Keratinocyte (primary cell): ENCODE results near the gene ACTR1B. TPM values are rescaled to one million over a fixed set of nuclear protein-coding genes. Genes with fewer than 3 reads are reported as not detected.

ENCODE experiments used
- DNase-seq: peaks from one replicate; pipeline ENCODE4 v3.0.0-alpha.2; 2011; ENCODE audit warnings: low read depth, missing footprints, low spot score
- FAIRE-seq: peaks from 2 replicates; lab custom pipeline; 2011; peaks lifted over from hg19 to GRCh38; lab: Jason Lieb, UNC
- H2AFZ ChIP-seq: 2 replicates; pipeline ENCODE4 v1.6.0; 2012; ENCODE audit warnings: low read length, control low read depth, inconsistent platforms; ENCODE audit not compliant: control insufficient read depth
- H3K27ac ChIP-seq: 2 replicates; pipeline ENCODE4 v1.5.1; 2011; ENCODE audit warnings: low read length; ENCODE audit not compliant: control insufficient read depth, insufficient read depth
- H3K27me3 ChIP-seq: 3 replicates; pipeline ENCODE4 v1.6.0; 2011; ENCODE audit warnings: low read length; ENCODE audit not compliant: control insufficient read depth, insufficient read depth; ENCODE audit errors: extremely low read depth
- H3K36me3 ChIP-seq, 2 experiments: 2 replicates in 1 of 2; 3 replicates in 1 of 2; pipeline ENCODE4 v1.5.1; 2011; ENCODE audit warnings: low read length in 2 of 2, mild to moderate bottlenecking in 1 of 2; ENCODE audit not compliant: control insufficient read depth in 2 of 2, insufficient read depth in 2 of 2; ENCODE audit errors: extremely low read depth in 1 of 2
- H3K4me1 ChIP-seq: 3 replicates; pipeline ENCODE4 v1.5.1; 2011; ENCODE audit warnings: low read length; ENCODE audit not compliant: control insufficient read depth, insufficient read depth; ENCODE audit errors: extremely low read depth
- H3K4me2 ChIP-seq: 3 replicates; pipeline ENCODE4 v1.6.0; 2011; ENCODE audit warnings: low read depth, low read length; ENCODE audit not compliant: control insufficient read depth, insufficient read depth; ENCODE audit errors: extremely low read depth
- H3K4me3 ChIP-seq, 3 experiments: fragments of 200-600 bp in 1 of 3; sonication (generic) in 1 of 3; 2 replicates in 2 of 3; 3 replicates in 1 of 3; pipeline ENCODE4 v1.5.1; 2011 to 2016; ENCODE audit warnings: low read length in 3 of 3, mild to moderate bottlenecking in 3 of 3, control low read depth in 2 of 3, inconsistent platforms in 1 of 3, low read depth in 1 of 3, mixed read lengths in 1 of 3, mixed run types in 1 of 3, moderate library complexity in 1 of 3; ENCODE audit not compliant: control insufficient read depth in 2 of 3, insufficient read depth in 2 of 3; ENCODE audit errors: extremely low read depth in 1 of 3
- H3K79me2 ChIP-seq: 2 replicates; pipeline ENCODE4 v1.6.0; 2012; ENCODE audit warnings: low read length; ENCODE audit not compliant: control insufficient read depth, insufficient read depth
- H3K9ac ChIP-seq: 3 replicates; pipeline ENCODE4 v1.6.0; 2011; ENCODE audit warnings: low read length; ENCODE audit not compliant: control insufficient read depth, insufficient read depth; ENCODE audit errors: extremely low read depth
- H3K9me1 ChIP-seq: 3 replicates; pipeline ENCODE4 v1.6.0; 2011; ENCODE audit warnings: low read length; ENCODE audit not compliant: control insufficient read depth, insufficient read depth; ENCODE audit errors: extremely low read depth
- H3K9me3 ChIP-seq: 2 replicates; pipeline ENCODE4 v1.5.1; 2012; ENCODE audit warnings: low read depth, low read length; ENCODE audit not compliant: control insufficient read depth
- H4K20me1 ChIP-seq: 3 replicates; pipeline ENCODE4 v1.6.0; 2011; ENCODE audit warnings: low read length; ENCODE audit not compliant: control insufficient read depth, insufficient read depth; ENCODE audit errors: extremely low read depth
- CTCF ChIP-seq, 3 experiments: IDR thresholded peaks in 1 of 3; conservative IDR thresholded peaks in 1 of 3; optimal IDR thresholded peaks in 1 of 3; 2 replicates in 2 of 3; 3 replicates in 1 of 3; pipeline versions ENCODE3 to v1.5.1; 2011; ENCODE audit warnings: low read length in 3 of 3, mild to moderate bottlenecking in 3 of 3, moderate library complexity in 2 of 3, control low read depth in 1 of 3, inconsistent platforms in 1 of 3; ENCODE audit not compliant: insufficient read depth in 2 of 3; ENCODE audit errors: extremely low read depth in 1 of 3
- EZH2 ChIP-seq: IDR thresholded peaks from one replicate; pipeline ENCODE4 v1.6.1; 2012; ENCODE audit warnings: inconsistent platforms, mild to moderate bottlenecking, low read length, moderate library complexity
- dilution Hi-C: fragments of 300-500 bp; cut with MboI; formaldehyde crosslinking; loops from one replicate; pipeline ENCODE4 v1.7.0; 2020; ENCODE audit warnings: low sequenced_read_pairs; ENCODE audit not compliant: extremely low pct_ligation_motif_present
- polyA plus RNA-seq, 5 experiments: library from polyadenylated mRNA; depleted of rRNA in 3 of 5; stranded (reverse) in 3 of 5; stranded (forward) in 1 of 5; unstranded in 1 of 5; fragments of >200 nt; gene quantifications; 1 replicate in 1 of 5; 2 replicates in 3 of 5; 3 replicates in 1 of 5; pipeline versions ENCODE4 v1.2.1 to v1.2.3, GENCODE V29; 2011 to 2012; ENCODE audit warnings: missing spikeins in 2 of 5, low read depth in 1 of 5, low replicate concordance in 1 of 5

Gene ACTR1B
- polyA plus RNA-seq, 1 donor (not counting 4 experiments of a cell fraction or from before 2014, with no cell fraction given) = 20.6 TPM

GRCh38 chr2:97711394-97711711 is 47.5 kb upstream of the ACTR1B start:
- H4K20me1 ChIP-seq = no peaks in the 10 kb centered on the region
- H3K79me2 ChIP-seq = no peaks in the 10 kb centered on the region
- peaks cover 4% of the 10 kb centered on the region for H3K27me3 ChIP-seq
- FAIRE-seq (no peak), DNase-seq (no peak)
- peaks cover 5% of the 10 kb centered on the region for H3K4me1 ChIP-seq
- no peak overlapping the region for H3K4me2 ChIP-seq
- H3K36me3 ChIP-seq = no peaks in the 10 kb centered on the region
- dilution Hi-C loops = no loop called here
- H3K27ac ChIP-seq = no peak overlapping the region
- TF ChIP-seq CTCF (optimal IDR thresholded peaks at IDR 0.05 in 1 of 3, IDR thresholded peaks at IDR 0.05 in 1 of 3, conservative IDR thresholded peaks at IDR 0.05 in 1 of 3; ENCODE audit: extremely low read depth in 1 of 3, insufficient read depth in 2 of 3, low read length in 3 of 3) (no peak), EZH2 (no peak)
- H3K9me1 ChIP-seq = no peaks in the 10 kb centered on the region
- H3K9me3 ChIP-seq = no peaks in the 10 kb centered on the region
- no peak overlapping the region for H3K9ac ChIP-seq
- H2AFZ ChIP-seq = no peak overlapping the region
- H3K4me3 ChIP-seq = no peak overlapping the region

GRCh38 chr2:97708608-97709007 is 44.8 kb upstream of the ACTR1B start:
- Histone ChIP-seq H3K9ac (no peak overlapping the region), H3K36me3 (no peaks in the 10 kb centered on the region), H2AFZ (no peak overlapping the region), H3K4me3 (no peak overlapping the region), H3K9me1 (no peaks in the 10 kb centered on the region), H3K4me1 (no peaks in the 10 kb centered on the region), H3K79me2 (no peaks in the 10 kb centered on the region), H4K20me1 (no peaks in the 10 kb centered on the region), H3K4me2 (no peak overlapping the region), H3K27ac (no peak overlapping the region), H3K9me3 (no peaks in the 10 kb centered on the region), H3K27me3 (peaks cover 4% of the 10 kb centered on the region)
- TF ChIP-seq EZH2 (no peak), CTCF (optimal IDR thresholded peaks at IDR 0.05 in 1 of 3, IDR thresholded peaks at IDR 0.05 in 1 of 3, conservative IDR thresholded peaks at IDR 0.05 in 1 of 3; ENCODE audit: extremely low read depth in 1 of 3, insufficient read depth in 2 of 3, low read length in 3 of 3) (no peak)
- no peak for DNase-seq
- no peak for FAIRE-seq
- dilution Hi-C loops = no loop called here
